ENCODE data around the gene CHST12. TPM values are rescaled to one million over a fixed set of nuclear protein-coding genes. Genes with fewer than 3 reads are reported as not detected.
"Not testable (repeated sequence)": the region's sequence is repeated elsewhere in the genome, so short reads cannot be mapped to it uniquely, and the experiment has no call there.

The CHST12 gene
- total RNA-seq, 1 donor from 2014 or later, result 15.0 TPM

GRCh38 chr7:2452643-2453270 lies 49.3 kb downstream of the CHST12 start:
- no peak for DNase-seq (ENCODE audit: low read depth, low spot score)
- Mint-ChIP-seq H3K4me3 (no peak overlapping the region), H3K4me1 (peaks cover 4% of the 10 kb centered on the region), H3K9me3 (no peaks in the 10 kb centered on the region), H3K27me3 (ENCODE audit: low read depth) (no peaks in the 10 kb centered on the region), H3K36me3 (ENCODE audit: low read depth) (no peaks in the 10 kb centered on the region), H3K27ac (ENCODE audit: unreplicated experiment) (no peak overlapping the region)
- TF ChIP-seq CTCF (conservative IDR thresholded peaks at IDR 0.05), result no peak

- H3K4me3 Mint-ChIP-seq; H3K9me3 Mint-ChIP-seq; H3K27me3 Mint-ChIP-seq (ENCODE audit: low read depth); H3K27ac Mint-ChIP-seq (ENCODE audit: unreplicated experiment); H3K36me3 Mint-ChIP-seq (ENCODE audit: low read depth); H3K4me1 Mint-ChIP-seq; DNase-seq (ENCODE audit: low read depth, low spot score): not testable (repeated sequence)
Measured at GRCh38 chr7:2453849-2454248, 50.4 kb downstream of the CHST12 start.

- Mint-ChIP-seq H3K36me3 (ENCODE audit: low read depth) (no peaks in the 10 kb centered on the region), H3K27ac (ENCODE audit: unreplicated experiment) (peak overlapping the region; percentile 20), H3K9me3 (peaks cover 3% of the 10 kb centered on the region), H3K4me1 (no peaks in the 10 kb centered on the region), H3K4me3 (no peak overlapping the region), H3K27me3 (ENCODE audit: low read depth) (peaks cover 2% of the 10 kb centered on the region)
- TF ChIP-seq CTCF (conservative IDR thresholded peaks at IDR 0.05), result no peak
- DNase-seq (ENCODE audit: low read depth, low spot score), result no peak
Measured at GRCh38 chr7:2459674-2460073, 56.3 kb downstream of the CHST12 start.

- Mint-ChIP-seq H3K4me1 (no peaks in the 10 kb centered on the region), H3K36me3 (ENCODE audit: low read depth) (no peaks in the 10 kb centered on the region), H3K27me3 (ENCODE audit: low read depth) (peaks cover 2% of the 10 kb centered on the region), H3K9me3 (peaks cover 3% of the 10 kb centered on the region), H3K27ac (ENCODE audit: unreplicated experiment) (no peak overlapping the region), H3K4me3 (no peak overlapping the region)
- no peak for TF ChIP-seq CTCF (conservative IDR thresholded peaks at IDR 0.05)
- no peak for DNase-seq (ENCODE audit: low read depth, low spot score)
Measured at GRCh38 chr7:2460188-2460587, 56.8 kb downstream of the CHST12 start.

GRCh38 chr7:2460641-2461040 lies 57.2 kb downstream of the CHST12 start:
- H3K36me3 Mint-ChIP-seq (ENCODE audit: low read depth), result no peaks in the 10 kb centered on the region

More at GRCh38 chr7:2460641-2461040, 57.2 kb downstream of the CHST12 start:
- TF ChIP-seq CTCF (conservative IDR thresholded peaks at IDR 0.05), result no peak
- Mint-ChIP-seq H3K9me3 (peaks cover 3% of the 10 kb centered on the region), H3K27ac (ENCODE audit: unreplicated experiment) (no peak overlapping the region), H3K4me3 (no peak overlapping the region), H3K4me1 (peaks cover 1% of the 10 kb centered on the region), H3K27me3 (ENCODE audit: low read depth) (peaks cover 2% of the 10 kb centered on the region)
- DNase-seq (ENCODE audit: low read depth, low spot score), result no peak
